GM19351 (cell line): Measurements from ENCODE around the gene SLC35F3.
A peak's percentile ranks its signal among the peaks of the same experiment; 100 is the strongest.
"Not testable (repeated sequence)": the region's sequence is repeated elsewhere in the genome, so short reads cannot be mapped to it uniquely, and the experiment has no call there.

Experiments
- ATAC-seq: cut with Tn5 transposase; IDR thresholded peaks from one replicate; pipeline ENCODE4 v1.9.1; 2021; ENCODE audit warnings: mild to moderate bottlenecking, moderate library complexity; ENCODE audit not compliant: unreplicated experiment

Gene SLC35F3

GRCh38 chr1:234340528-234340927, 436.1 kb downstream of the SLC35F3 start:
- no peak for ATAC-seq

- no peak for ATAC-seq
Measured at GRCh38 chr1:234342774-234343173, 438.3 kb downstream of the SLC35F3 start.

DNA sequence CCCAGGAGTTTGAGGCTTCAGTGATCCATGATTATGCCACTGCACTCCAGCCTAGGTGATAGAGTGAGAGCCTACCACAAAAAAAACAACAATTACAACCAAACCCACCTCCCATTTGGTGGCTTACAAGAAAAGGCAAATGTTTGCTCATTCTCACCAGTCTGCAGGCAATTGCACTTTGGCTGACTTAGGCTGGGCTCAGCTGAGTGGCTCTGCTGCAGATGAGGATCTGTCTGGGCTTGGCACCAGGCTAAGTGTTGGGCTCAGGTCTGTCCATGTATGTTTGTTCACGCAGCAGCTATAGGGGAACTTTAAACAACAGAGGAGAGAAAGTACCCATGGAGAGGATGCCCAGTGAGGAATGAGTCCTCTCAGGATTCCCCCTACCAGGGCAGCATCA, 440.8 kb downstream of the SLC35F3 start:
- ATAC-seq, result no peak

- ATAC-seq, result no peak
Measured at GRCh38 chr1:234348964-234349363, 444.5 kb downstream of the SLC35F3 start.

DNA sequence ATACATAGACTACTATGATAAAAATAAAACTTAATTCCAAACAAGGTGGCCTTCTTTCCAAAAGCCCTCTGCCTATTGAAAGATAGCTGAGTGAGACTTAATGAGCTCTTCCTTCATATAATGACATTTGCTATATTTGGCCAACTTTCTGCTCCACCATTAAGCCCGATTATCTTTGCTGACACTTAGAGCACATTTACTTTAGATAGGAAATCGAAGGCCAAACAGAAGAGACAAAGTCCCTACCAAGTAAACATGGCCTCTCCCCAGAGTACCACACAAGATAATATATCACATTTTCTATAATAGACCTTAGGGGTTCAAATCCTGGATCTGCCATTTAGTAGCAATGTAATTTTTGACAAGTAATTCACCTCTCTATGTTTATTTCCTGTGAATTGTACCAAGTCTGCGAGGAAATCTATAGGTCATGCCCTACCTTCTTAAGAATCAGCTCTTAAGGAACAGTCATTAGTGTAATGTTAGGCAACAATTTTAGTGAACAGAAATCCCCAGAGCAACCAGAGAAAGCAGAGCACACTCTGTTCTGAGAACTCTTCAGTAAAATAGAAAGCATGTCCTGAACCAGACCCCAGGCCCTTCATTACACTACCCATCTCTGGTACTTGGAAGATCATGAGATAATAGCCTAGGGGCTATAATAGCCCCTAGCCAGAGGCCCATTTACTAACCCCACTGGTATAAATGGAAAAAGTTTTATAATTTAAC, 451.5 kb downstream of the SLC35F3 start:
- no peak for ATAC-seq

DNA sequence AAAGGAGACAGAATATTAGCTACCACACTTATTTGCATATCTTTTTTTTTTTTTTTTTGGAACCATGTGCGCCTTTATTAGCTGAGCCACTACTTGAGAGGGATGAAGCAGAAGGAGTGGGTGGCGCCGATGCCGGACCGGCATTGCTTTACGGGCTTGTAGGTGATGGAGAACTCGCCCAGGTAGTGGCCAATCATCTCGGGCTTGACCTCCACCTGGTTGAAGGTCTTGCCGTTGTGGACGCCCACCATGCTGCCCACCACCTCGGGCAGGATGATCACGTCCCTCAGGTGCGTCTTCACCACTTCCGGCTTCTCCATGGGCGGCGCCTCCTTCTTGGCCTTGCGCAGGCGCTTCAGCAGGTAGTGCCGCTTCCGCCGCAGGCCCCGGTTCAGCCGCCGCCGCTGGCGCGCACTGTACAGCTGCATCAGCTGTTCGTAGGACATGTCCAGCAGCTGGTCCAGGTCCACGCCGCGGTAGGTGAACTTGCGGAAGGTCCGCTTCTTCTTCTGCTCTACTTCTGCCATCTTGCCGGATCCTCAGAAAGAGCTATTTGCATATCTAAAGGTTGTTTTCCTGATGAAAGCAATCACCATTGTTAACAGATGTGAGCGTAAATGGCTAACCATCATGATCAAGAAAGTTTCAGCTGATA, 452.3 kb downstream of the SLC35F3 start:
- ATAC-seq, result not testable (repeated sequence)

- no peak for ATAC-seq
Measured at GRCh38 chr1:234357831-234358230, 453.4 kb downstream of the SLC35F3 start.

- ATAC-seq, result no peak
Measured at GRCh38 chr1:234361102-234361603, 456.7 kb downstream of the SLC35F3 start.

GRCh38 chr1:234362558-234362957, 458.1 kb downstream of the SLC35F3 start:
- no peak for ATAC-seq

DNA sequence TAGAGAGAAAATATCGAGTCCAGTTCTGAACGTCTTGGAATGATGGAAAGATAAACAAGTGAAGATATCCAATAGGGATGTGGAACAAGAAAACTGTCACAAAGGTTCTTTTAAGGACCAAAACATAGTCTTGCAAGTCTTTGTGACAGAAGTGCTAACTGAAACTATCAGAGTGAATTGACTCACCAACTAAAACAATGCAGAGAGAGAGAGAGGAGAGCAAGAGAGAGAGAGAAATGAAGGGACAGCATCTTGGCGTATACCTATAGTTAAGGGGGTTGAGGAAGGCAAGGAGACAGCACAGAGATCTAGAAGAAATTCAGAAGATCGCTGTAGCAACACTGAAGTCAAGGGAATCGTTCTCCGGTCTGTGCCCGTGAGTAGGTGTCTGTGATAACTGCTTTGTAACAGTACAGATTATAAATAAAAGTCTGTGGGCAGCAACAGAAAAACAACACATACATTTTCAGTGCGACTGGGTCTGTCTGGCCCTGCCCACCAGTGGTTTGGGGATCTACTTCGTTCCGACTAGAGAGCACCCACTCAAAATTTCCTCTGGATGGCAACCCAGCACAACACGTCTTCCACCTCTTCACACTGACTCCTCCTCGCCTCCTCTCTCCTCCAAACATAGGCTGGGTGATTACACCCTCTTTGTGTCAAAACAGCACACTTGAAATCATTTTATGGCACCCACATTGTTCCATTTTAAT, 464.0 kb downstream of the SLC35F3 start:
- ATAC-seq, result no peak

- ATAC-seq, result no peak
Measured at GRCh38 chr1:234369033-234369430, 464.6 kb downstream of the SLC35F3 start.

DNA sequence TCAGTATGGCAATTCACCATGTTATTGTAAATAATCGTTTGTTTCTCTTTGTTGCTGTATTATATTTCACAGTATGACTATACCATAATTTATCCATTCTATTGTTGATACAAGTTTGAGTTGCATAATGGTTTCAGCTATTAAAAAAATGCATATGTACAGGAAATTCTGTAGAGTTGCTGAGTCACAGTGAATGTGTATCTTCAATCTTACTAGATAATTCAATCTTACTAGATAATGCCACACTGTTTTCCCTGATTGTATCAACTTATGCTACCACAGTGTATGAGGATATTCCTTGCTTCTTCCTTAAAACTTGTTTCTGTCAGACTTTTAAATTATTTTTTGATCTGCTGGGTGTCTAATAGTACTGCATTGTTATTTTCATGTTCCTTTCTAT, 465.3 kb downstream of the SLC35F3 start:
- ATAC-seq, result no peak

DNA sequence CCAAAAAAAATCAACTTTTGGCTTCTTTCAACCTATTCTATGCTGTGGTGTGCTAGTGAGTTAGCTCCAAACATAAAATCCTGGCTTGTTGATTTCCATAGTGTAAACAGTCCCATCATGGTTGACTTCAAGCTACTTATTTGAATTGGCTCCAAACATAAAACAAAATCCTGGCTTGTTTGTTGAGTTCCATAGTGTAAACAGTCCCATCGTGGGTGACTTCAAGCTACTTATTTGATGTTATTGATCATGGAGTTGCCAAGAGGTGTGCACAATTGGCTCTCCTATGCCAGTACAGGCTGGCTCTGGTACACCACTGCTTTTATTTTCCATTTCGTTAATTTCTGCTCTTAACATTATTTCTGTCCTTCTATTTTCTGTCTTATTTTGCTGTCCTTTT, 466.9 kb downstream of the SLC35F3 start:
- ATAC-seq, result no peak

DNA sequence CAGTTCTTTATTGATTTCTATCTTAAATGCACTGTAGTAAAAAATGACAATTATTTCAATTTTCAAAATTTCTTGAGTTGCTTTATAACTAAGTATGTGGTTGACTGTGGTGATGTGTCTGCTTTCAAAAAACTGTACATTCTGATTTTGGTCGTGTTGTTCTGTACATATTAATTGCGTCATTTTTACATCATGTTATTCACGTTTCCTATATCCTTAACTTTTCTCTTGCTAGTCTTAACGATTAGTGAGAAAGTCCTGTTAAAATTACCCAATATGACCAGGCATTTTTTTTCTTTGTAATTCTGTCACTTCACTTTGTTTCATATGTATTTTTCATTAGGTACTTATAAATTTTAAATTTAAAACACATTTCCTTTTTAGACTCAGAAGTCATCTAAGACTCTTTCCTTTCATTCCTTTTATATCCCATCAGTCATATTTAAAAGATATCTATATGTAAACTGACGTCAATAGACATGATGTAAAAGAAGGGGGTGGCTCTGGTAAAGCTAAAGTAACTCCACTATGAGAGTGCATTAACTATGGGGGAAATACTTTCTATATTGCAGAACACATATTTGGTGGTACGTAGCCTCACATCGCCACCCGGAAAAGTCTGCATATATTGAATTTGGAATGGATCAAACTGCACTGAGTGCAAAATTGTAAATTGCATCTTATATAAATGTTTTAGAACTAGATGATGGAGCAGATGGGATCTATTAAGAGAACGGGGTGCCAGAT, 467.7 kb downstream of the SLC35F3 start:
- ATAC-seq, result no peak

GRCh38 chr1:234373064-234373958, 468.8 kb downstream of the SLC35F3 start, which contains the start of gene COA6:
COA6 (plus strand) TSS chr1:234373456; CDS start chr1:234373467, 11 bp downstream.
- ATAC-seq, result peak; percentile 91

DNA sequence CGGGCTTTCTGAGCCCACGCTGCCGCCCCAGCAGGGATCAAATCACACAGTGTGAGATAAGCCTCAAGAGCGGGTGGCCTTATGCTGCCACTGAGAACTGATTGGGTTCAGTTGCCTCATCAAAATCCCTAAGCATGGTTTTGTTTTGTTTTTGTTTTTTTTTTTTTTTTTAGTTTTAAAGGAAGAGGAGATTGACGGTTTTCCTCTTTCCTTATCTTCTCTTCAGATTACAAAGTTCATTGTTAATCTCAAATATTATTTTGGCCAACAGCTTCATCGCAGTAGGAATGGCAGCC, 469.4 kb downstream of the SLC35F3 start:
- ATAC-seq, result no peak
